B cell (primary cell): Measurements from ENCODE around the gene PSAT1. TPM values are rescaled to one million over a fixed set of nuclear protein-coding genes. Genes with fewer than 3 reads are reported as not detected.

Experiments
- ATAC-seq: fragments of 200-7000 bp; cut with Tn5 transposase; one replicate; pipeline ENCODE4 v1.10.0; 2021; ENCODE audit warnings: low read depth, mild to moderate bottlenecking, moderate number of reproducible peaks, moderate library complexity
- CTCF ChIA-PET: fragments of 350-600 bp; sonication (Branson Sonifier 250); formaldehyde crosslinking; loops from one replicate; lab custom pipeline; 2021; ENCODE audit warnings: antibody characterized with exemption, inconsistent platforms; lab: Charles Lee
- POLR2A ChIA-PET: fragments of 350-600 bp; sonication (Branson Sonifier 250); formaldehyde crosslinking; loops from one replicate; lab custom pipeline; 2021; ENCODE audit warnings: antibody characterized with exemption; lab: Charles Lee
- DNase-seq: peaks from one replicate; pipeline ENCODE4 v3.0.0; 2013
- H2AFZ ChIP-seq: 2 replicates; pipeline ENCODE4 v1.6.1; 2012; ENCODE audit warnings: mild to moderate bottlenecking, low read depth, low read length; ENCODE audit not compliant: insufficient read depth, poor library complexity, severe bottlenecking
- H3K27ac ChIP-seq, 2 donors: 1 replicate in 1 of 2; 2 replicates in 1 of 2; pipeline ENCODE4 v1.5.1; 2012 to 2013; ENCODE audit warnings: low read length in 2 of 2, mild to moderate bottlenecking in 2 of 2, moderate library complexity in 1 of 2
- H3K27me3 ChIP-seq, 4 experiments: fragments of 200-600 bp in 1 of 4; sonication (generic) in 1 of 4; replicated peaks in 1 of 4; 1 replicate in 2 of 4; 2 replicates in 2 of 4; pipeline versions ENCODE4 v1.6.1 to v1.7.0; 2013 to 2016; ENCODE audit warnings: low read length in 3 of 4, mild to moderate bottlenecking in 2 of 4, mixed read lengths in 1 of 4, moderate library complexity in 1 of 4; ENCODE audit not compliant: insufficient read depth in 4 of 4, control insufficient read depth in 3 of 4; ENCODE audit errors: control extremely low read depth in 1 of 4
- H3K36me3 ChIP-seq, 2 experiments: replicated peaks in 1 of 2; 1 replicate in 1 of 2; 2 replicates in 1 of 2; pipeline versions ENCODE4 v1.6.1 to v1.7.1; 2013; ENCODE audit warnings: low read length in 1 of 2; ENCODE audit not compliant: insufficient read depth in 2 of 2, control insufficient read depth in 1 of 2; ENCODE audit errors: control extremely low read depth in 1 of 2, extremely low read depth in 1 of 2
- H3K4me1 ChIP-seq, 2 donors: fragments of 200-600 bp in 1 of 2; sonication (generic) in 1 of 2; 1 replicate in 1 of 2; 2 replicates in 1 of 2; pipeline versions ENCODE4 v1.5.1 to v1.6.1; 2013 to 2017; ENCODE audit warnings: low read length in 2 of 2; ENCODE audit not compliant: control insufficient read depth in 2 of 2, insufficient read depth in 2 of 2
- H3K4me2 ChIP-seq: replicated peaks from 2 replicates; pipeline ENCODE3; 2012; ENCODE audit warnings: mild to moderate bottlenecking, low read depth, low read length; ENCODE audit not compliant: poor library complexity, severe bottlenecking
- H3K4me3 ChIP-seq, 5 experiments: fragments of 200-600 bp in 1 of 5; sonication (generic) in 1 of 5; 1 replicate in 3 of 5; 2 replicates in 2 of 5; pipeline versions ENCODE4 v1.5.1 to v1.7.0; 2011 to 2016; ENCODE audit warnings: low read length in 4 of 5, mild to moderate bottlenecking in 4 of 5, low read depth in 2 of 5, control low read depth in 1 of 5, moderate library complexity in 1 of 5; ENCODE audit not compliant: insufficient read depth in 1 of 5; ENCODE audit errors: control extremely low read depth in 1 of 5, extremely low read depth in 1 of 5
- H3K79me2 ChIP-seq: fragments of 200-600 bp; sonication (generic); one replicate; pipeline ENCODE4 v1.6.0; 2016; ENCODE audit warnings: low read length; ENCODE audit not compliant: control insufficient read depth, insufficient read depth
- H3K9ac ChIP-seq: fragments of 200-600 bp; sonication (generic); 2 replicates; pipeline ENCODE4 v1.6.1; 2017; ENCODE audit warnings: mild to moderate bottlenecking, low read length, moderate library complexity
- H3K9me3 ChIP-seq, 3 donors: one replicate each; pipeline versions ENCODE4 v1.6.1 to v1.7.1; 2013; ENCODE audit warnings: low read length in 2 of 3; ENCODE audit not compliant: control insufficient read depth in 2 of 3, insufficient read depth in 1 of 3; ENCODE audit errors: control extremely low read depth in 1 of 3
- H4K20me1 ChIP-seq: 2 replicates; pipeline ENCODE4 v1.6.0; 2012; ENCODE audit warnings: mild to moderate bottlenecking, low read length; ENCODE audit not compliant: insufficient read depth, control insufficient read depth, poor library complexity, severe bottlenecking
- H3K27ac Mint-ChIP-seq: one replicate; pipeline ENCODE4 v1.8.0; 2021; ENCODE audit warnings: mixed read lengths
- H3K27me3 Mint-ChIP-seq: one replicate; pipeline ENCODE4 v1.8.0; 2021; ENCODE audit warnings: mixed read lengths
- H3K4me1 Mint-ChIP-seq: one replicate; pipeline ENCODE4 v1.8.0; 2021; ENCODE audit warnings: mixed read lengths
- H3K4me3 Mint-ChIP-seq: one replicate; pipeline ENCODE4 v1.8.0; 2021; ENCODE audit warnings: mixed read lengths
- H3K9me3 Mint-ChIP-seq: one replicate; pipeline ENCODE4 v1.8.0; 2022; ENCODE audit warnings: mixed read lengths; ENCODE audit not compliant: insufficient read depth
- EZH2 ChIP-seq: IDR thresholded peaks from 2 replicates; pipeline ENCODE4 v1.6.1; 2012; ENCODE audit warnings: borderline replicate concordance, low read depth, mild to moderate bottlenecking, moderate library complexity, low read length; ENCODE audit not compliant: insufficient read depth, poor library complexity, severe bottlenecking
- WGBS: methylation state at CpG from one replicate; pipeline ENCODE4 v1.1.5; 2013; ENCODE audit warnings: missing lambda C conversion rate; ENCODE audit not compliant: insufficient coverage; 5-methylcytosine and 5-hydroxymethylcytosine counted together
- intact Hi-C: fragments of 100-400 bp; cut with micrococcal nuclease; formaldehyde crosslinking; loops from one replicate; pipeline ENCODE4 v1.10.0; 2022
- polyA plus RNA-seq: library from polyadenylated mRNA; depleted of rRNA; stranded (reverse); fragments of >200 nt; gene quantifications from 2 replicates; pipeline ENCODE4 v1.2.3, GENCODE V29; 2012
- total RNA-seq, 2 donors: library from RNA; stranded (reverse); fragments of 120-200 nt in 1 of 2; gene quantifications; 1 replicate in 1 of 2; 2 replicates in 1 of 2; pipeline versions ENCODE4 v1.2.3 to v1.2.4, GENCODE V29; 2013 to 2022
- TF ChIP-seq, protein P1 (sequence below): fragments of 200-600 bp; IDR thresholded peaks from one replicate; pipeline ENCODE4 v1.8.0; 2022; ENCODE audit warnings: antibody characterized with exemption, mild to moderate bottlenecking

Gene PSAT1
- total and polyA plus RNA-seq, 2 donors (not counting 1 experiment from before 2014, with no cell fraction given), result 0.61 to 5.0 TPM

DNA sequence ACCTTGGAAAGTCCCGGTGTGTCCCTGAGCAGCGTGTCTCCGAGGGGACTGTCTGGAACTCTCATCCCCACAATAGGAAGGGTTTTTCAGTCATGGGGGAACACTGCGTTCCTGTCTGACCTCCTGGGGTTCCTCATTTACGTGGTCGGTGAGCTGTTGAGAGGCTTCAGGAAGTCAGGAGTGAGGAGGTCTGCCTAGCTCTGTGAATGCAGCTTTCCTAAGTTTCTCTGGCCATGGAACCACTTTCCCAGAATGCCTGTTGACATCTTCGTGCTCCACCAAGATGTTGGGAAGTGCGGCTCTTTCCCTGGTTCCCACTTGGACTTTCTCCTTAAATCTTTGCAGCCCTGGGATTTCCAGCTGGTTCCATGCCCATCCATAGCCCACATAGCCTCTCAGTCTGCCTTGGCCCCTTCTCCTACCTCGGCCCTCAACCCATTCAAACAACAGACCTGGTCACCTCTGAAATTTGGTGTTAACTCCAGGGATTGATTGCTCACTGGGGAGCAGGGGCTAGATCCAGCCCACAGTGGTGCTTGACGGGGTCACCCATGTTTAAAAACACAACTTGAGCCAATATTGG lies 27.2 kb downstream of the PSAT1 start:
- Histone ChIP-seq H3K4me1 (no peaks in the 10 kb centered on the region), H3K27ac (no peak overlapping the region), H4K20me1 (no peaks in the 10 kb centered on the region), H3K4me2 (no peak overlapping the region), H2AFZ (no peak overlapping the region), H3K9me3 (no peaks in the 10 kb centered on the region), H3K79me2 (no peaks in the 10 kb centered on the region), H3K4me3 (no peak overlapping the region), H3K36me3 (no peaks in the 10 kb centered on the region), H3K9ac (no peak overlapping the region), H3K27me3 (no peaks in the 10 kb centered on the region)
- whole genome bisulfite sequencing, result 80% methylated on average over 6 of the region's 10 CpGs
- Mint-ChIP-seq H3K27me3 (no peaks in the 10 kb centered on the region), H3K27ac (no peak overlapping the region), H3K4me3 (no peak overlapping the region), H3K4me1 (no peaks in the 10 kb centered on the region), H3K9me3 (no peaks in the 10 kb centered on the region)
- ATAC-seq, result no peak
- TF ChIP-seq EZH2, result no peak
- TF ChIP-seq, protein P1, sequence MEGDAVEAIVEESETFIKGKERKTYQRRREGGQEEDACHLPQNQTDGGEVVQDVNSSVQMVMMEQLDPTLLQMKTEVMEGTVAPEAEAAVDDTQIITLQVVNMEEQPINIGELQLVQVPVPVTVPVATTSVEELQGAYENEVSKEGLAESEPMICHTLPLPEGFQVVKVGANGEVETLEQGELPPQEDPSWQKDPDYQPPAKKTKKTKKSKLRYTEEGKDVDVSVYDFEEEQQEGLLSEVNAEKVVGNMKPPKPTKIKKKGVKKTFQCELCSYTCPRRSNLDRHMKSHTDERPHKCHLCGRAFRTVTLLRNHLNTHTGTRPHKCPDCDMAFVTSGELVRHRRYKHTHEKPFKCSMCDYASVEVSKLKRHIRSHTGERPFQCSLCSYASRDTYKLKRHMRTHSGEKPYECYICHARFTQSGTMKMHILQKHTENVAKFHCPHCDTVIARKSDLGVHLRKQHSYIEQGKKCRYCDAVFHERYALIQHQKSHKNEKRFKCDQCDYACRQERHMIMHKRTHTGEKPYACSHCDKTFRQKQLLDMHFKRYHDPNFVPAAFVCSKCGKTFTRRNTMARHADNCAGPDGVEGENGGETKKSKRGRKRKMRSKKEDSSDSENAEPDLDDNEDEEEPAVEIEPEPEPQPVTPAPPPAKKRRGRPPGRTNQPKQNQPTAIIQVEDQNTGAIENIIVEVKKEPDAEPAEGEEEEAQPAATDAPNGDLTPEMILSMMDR, result no peak
- intact Hi-C loops, result no loop called here
- CTCF ChIA-PET, result no interaction called here
- no peak for DNase-seq
- POLR2A ChIA-PET, result no interaction called here

DNA sequence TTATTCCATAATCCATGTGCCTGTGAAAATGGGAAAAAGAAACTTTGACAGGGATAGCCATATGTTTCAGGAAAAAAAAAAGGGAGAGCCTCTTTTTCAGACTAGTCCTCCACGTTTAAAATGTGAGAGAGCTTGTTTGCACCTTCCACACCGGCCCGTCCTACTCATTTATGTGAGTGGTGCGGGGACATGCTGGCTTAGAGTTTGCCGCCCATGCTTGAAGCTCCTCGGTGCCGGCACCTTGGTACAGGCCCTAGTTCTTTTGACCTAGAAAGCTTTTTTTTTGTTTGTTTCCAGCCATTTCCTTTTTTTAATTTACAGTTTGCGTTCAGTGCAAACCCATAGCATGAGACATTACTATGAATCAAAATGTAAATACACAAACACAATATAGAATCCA lies 27.8 kb downstream of the PSAT1 start:
- H3K36me3 ChIP-seq, result no peaks in the 10 kb centered on the region
- intact Hi-C loops, result no loop called here
- TF ChIP-seq EZH2, result no peak
- TF ChIP-seq, protein P1, result no peak
- ATAC-seq (no peak), DNase-seq (no peak)
- no peak overlapping the region for H3K27ac ChIP-seq
- H3K9me3 ChIP-seq, result no peaks in the 10 kb centered on the region
- no peaks in the 10 kb centered on the region for H3K4me1 Mint-ChIP-seq
- H3K4me1 ChIP-seq, result no peaks in the 10 kb centered on the region
- no peaks in the 10 kb centered on the region for H3K27me3 Mint-ChIP-seq
- no peaks in the 10 kb centered on the region for H3K27me3 ChIP-seq
- no peaks in the 10 kb centered on the region for H3K9me3 Mint-ChIP-seq
- CTCF ChIA-PET, result no interaction called here
- H3K4me3 Mint-ChIP-seq, result no peak overlapping the region
- H3K27ac Mint-ChIP-seq, result no peak overlapping the region
- H4K20me1 ChIP-seq, result no peaks in the 10 kb centered on the region
- no peaks in the 10 kb centered on the region for H3K79me2 ChIP-seq
- POLR2A ChIA-PET, result interaction anchor here (0.7 kb wide), 1 partner anchor 398 kb away, joined by 3 read pairs; no protein-coding TSS in a partner anchor
- no peak overlapping the region for H2AFZ ChIP-seq
- H3K4me3 ChIP-seq, result no peak overlapping the region
- WGBS, result 100% methylated on average over 7 of the region's 8 CpGs
- H3K9ac ChIP-seq, result no peak overlapping the region
- H3K4me2 ChIP-seq, result no peak overlapping the region
